ENCODE measurements around the gene IL1A.

The IL1A gene

DNA sequence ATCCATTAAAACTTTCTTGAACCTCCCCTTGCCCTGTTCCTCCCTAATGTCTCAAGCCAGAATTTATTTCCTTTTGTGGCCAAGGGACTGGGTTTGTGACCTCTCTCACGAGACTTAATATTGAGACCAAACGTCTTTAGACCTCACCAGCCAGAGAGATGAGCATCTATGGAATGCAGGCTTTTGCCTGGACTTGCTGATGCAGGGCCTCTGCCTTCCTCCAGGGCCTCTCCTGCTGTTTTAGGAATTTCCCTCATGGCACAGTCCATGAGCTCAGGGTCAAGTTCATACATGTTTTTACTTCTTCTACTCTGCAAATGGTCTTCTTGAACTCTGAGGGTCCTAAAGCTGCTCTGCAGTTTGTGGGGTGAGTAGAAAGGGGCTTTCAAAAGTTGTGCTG lies 30.0 kb upstream of the IL1A start:
- Histone ChIP-seq H3K4me3 (ENCODE audit: low read depth in 1 of 2, low read length in 2 of 2) (no peak overlapping the region), H3K27ac (ENCODE audit: low read length) (no peak overlapping the region), H3K4me1 (ENCODE audit: control insufficient read depth in 1 of 2, insufficient read depth in 2 of 2, low read length in 2 of 2) (peaks cover 9 to 22% of the 10 kb centered on the region in 2 donors), H3K36me3 (ENCODE audit: control insufficient read depth in 1 of 2, insufficient read depth in 2 of 2, low read length in 2 of 2) (no peaks in the 10 kb centered on the region), H3K9me3 (ENCODE audit: control insufficient read depth in 1 of 2, low read length in 2 of 2) (no peaks in the 10 kb centered on the region), H3K27me3 (ENCODE audit: low read depth, low read length) (no peaks in the 10 kb centered on the region)

- no peaks in the 10 kb centered on the region for H3K36me3 ChIP-seq (ENCODE audit: control insufficient read depth in 1 of 2, insufficient read depth in 2 of 2, low read length in 2 of 2)
- no peaks in the 10 kb centered on the region for H3K27me3 ChIP-seq (ENCODE audit: low read depth, low read length)
- peaks cover 9 to 22% of the 10 kb centered on the region in 2 donors for H3K4me1 ChIP-seq (ENCODE audit: control insufficient read depth in 1 of 2, insufficient read depth in 2 of 2, low read length in 2 of 2)
- no peaks in the 10 kb centered on the region for H3K9me3 ChIP-seq (ENCODE audit: control insufficient read depth in 1 of 2, low read length in 2 of 2)
- no peak overlapping the region for H3K27ac ChIP-seq (ENCODE audit: low read length)
- no peak overlapping the region for H3K4me3 ChIP-seq (ENCODE audit: low read depth in 1 of 2, low read length in 2 of 2)
Measured at GRCh38 chr2:112813280-112813966, 29.1 kb upstream of the IL1A start.

- H3K9me3 ChIP-seq (ENCODE audit: control insufficient read depth in 1 of 2, low read length in 2 of 2): peaks cover 0 to under 1% of the 10 kb centered on the region in 2 donors
- no peak overlapping the region for H3K27ac ChIP-seq (ENCODE audit: low read length)
Measured at GRCh38 chr2:112812318-112813267, 28.3 kb upstream of the IL1A start.

GRCh38 chr2:112811841-112812306 lies 27.6 kb upstream of the IL1A start:
- Histone ChIP-seq H3K27ac (ENCODE audit: low read length) (no peak overlapping the region), H3K27me3 (ENCODE audit: low read depth, low read length) (no peaks in the 10 kb centered on the region), H3K9me3 (ENCODE audit: control insufficient read depth in 1 of 2, low read length in 2 of 2) (peaks cover 0 to 6% of the 10 kb centered on the region in 2 donors), H3K36me3 (ENCODE audit: control insufficient read depth in 1 of 2, insufficient read depth in 2 of 2, low read length in 2 of 2) (no peaks in the 10 kb centered on the region), H3K4me1 (ENCODE audit: control insufficient read depth in 1 of 2, insufficient read depth in 2 of 2, low read length in 2 of 2) (peaks cover 9 to 22% of the 10 kb centered on the region in 2 donors), H3K4me3 (ENCODE audit: low read depth in 1 of 2, low read length in 2 of 2) (no peak overlapping the region)

More at GRCh38 chr2:112812318-112813267, 28.3 kb upstream of the IL1A start:
- Histone ChIP-seq H3K27me3 (ENCODE audit: low read depth, low read length) (no peaks in the 10 kb centered on the region), H3K4me1 (ENCODE audit: control insufficient read depth in 1 of 2, insufficient read depth in 2 of 2, low read length in 2 of 2) (peaks cover 9 to 22% of the 10 kb centered on the region in 2 donors), H3K36me3 (ENCODE audit: control insufficient read depth in 1 of 2, insufficient read depth in 2 of 2, low read length in 2 of 2) (no peaks in the 10 kb centered on the region), H3K4me3 (ENCODE audit: low read depth in 1 of 2, low read length in 2 of 2) (no peak overlapping the region)

DNA sequence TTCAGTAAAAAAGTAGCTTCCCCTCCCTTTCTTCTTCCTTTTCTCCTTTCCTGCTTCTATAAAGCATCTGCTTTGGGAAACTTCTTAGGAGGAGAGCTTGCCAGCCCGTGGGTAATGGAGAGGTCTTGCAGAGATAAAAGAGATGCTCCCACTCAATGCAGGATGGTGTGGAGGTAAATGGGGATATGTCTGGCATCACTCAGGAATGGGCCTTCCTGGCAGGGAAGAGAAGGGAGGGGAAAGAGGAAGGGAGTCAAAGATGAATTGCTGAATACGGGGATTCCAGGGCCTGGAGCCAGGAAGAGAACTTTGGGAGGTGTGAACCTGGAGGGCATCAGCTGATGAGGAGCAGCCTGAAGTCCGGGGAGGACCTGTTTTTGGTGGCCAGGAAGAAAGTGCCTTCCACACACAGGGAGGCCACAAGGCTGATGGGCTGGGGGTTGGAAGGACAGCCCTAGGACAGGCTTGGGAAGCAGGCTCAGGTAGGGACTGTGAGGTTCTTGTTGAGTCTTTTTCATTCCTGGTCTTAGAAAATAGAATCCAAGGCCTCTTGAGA lies 27.1 kb upstream of the IL1A start:
- Histone ChIP-seq H3K4me1 (ENCODE audit: control insufficient read depth in 1 of 2, insufficient read depth in 2 of 2, low read length in 2 of 2) (peaks cover 9 to 22% of the 10 kb centered on the region in 2 donors), H3K9me3 (ENCODE audit: control insufficient read depth in 1 of 2, low read length in 2 of 2) (peaks cover 0 to 6% of the 10 kb centered on the region in 2 donors), H3K27me3 (ENCODE audit: low read depth, low read length) (no peaks in the 10 kb centered on the region), H3K4me3 (ENCODE audit: low read depth in 1 of 2, low read length in 2 of 2) (no peak overlapping the region), H3K27ac (ENCODE audit: low read length) (no peak overlapping the region), H3K36me3 (ENCODE audit: control insufficient read depth in 1 of 2, insufficient read depth in 2 of 2, low read length in 2 of 2) (no peaks in the 10 kb centered on the region)

DNA sequence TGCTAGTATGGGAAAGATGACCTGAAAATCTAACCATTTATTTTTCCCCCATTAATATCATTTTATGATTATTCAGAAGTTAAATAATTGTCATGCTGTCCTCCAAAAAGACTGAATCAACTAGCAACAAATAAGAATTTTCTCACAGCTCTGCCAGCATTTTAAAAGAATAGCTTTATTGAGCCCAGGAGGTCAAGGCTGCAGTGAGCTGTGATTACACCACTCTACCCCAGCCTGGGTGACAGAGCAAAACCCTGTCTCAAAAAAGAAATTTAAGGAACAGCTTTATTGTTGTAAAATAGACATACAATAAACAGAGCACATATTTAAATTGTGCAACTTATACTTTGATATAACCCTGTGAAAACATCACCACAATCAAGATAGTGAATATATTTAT lies 24.8 kb upstream of the IL1A start:
- Histone ChIP-seq H3K9me3 (ENCODE audit: control insufficient read depth in 1 of 2, low read length in 2 of 2) (peaks cover 0 to 6% of the 10 kb centered on the region in 2 donors), H3K27me3 (ENCODE audit: low read depth, low read length) (no peaks in the 10 kb centered on the region), H3K4me3 (ENCODE audit: low read depth in 1 of 2, low read length in 2 of 2) (no peak overlapping the region), H3K27ac (ENCODE audit: low read length) (no peak overlapping the region), H3K36me3 (ENCODE audit: control insufficient read depth in 1 of 2, insufficient read depth in 2 of 2, low read length in 2 of 2) (no peaks in the 10 kb centered on the region), H3K4me1 (ENCODE audit: control insufficient read depth in 1 of 2, insufficient read depth in 2 of 2, low read length in 2 of 2) (peaks cover 9 to 22% of the 10 kb centered on the region in 2 donors)

GRCh38 chr2:112807233-112807807 lies 23.0 kb upstream of the IL1A start:
- Histone ChIP-seq H3K27me3 (ENCODE audit: low read depth, low read length) (no peaks in the 10 kb centered on the region), H3K27ac (ENCODE audit: low read length) (no peak overlapping the region), H3K4me3 (ENCODE audit: low read depth in 1 of 2, low read length in 2 of 2) (no peak overlapping the region), H3K9me3 (ENCODE audit: control insufficient read depth in 1 of 2, low read length in 2 of 2) (peaks cover 0 to 6% of the 10 kb centered on the region in 2 donors), H3K4me1 (ENCODE audit: control insufficient read depth in 1 of 2, insufficient read depth in 2 of 2, low read length in 2 of 2) (peaks cover 6 to 12% of the 10 kb centered on the region in 2 donors), H3K36me3 (ENCODE audit: control insufficient read depth in 1 of 2, insufficient read depth in 2 of 2, low read length in 2 of 2) (no peaks in the 10 kb centered on the region)

DNA sequence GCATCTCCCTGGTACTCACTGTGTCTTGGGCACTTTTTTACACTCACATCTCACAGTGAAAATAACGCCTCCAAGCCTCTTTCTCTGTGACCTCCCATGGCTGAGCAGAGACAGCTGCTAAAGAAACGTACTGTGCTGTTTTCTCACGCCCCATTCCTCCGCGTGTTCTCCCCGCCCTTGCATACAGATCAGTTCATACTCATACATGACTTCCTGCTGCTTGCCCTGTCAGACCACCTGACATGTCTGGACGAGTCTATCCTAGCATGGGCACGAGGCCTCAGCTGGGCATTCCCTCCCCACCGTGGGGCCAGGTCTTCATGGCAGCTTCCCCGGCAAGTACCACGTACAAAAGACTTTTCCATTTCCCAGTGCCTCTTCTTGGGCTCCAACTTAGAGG lies 21.2 kb upstream of the IL1A start:
- no peak overlapping the region for H3K27ac ChIP-seq (ENCODE audit: low read length)
- H3K36me3 ChIP-seq (ENCODE audit: control insufficient read depth in 1 of 2, insufficient read depth in 2 of 2, low read length in 2 of 2): no peaks in the 10 kb centered on the region
- no peak overlapping the region for H3K4me3 ChIP-seq (ENCODE audit: low read depth in 1 of 2, low read length in 2 of 2)
- no peaks in the 10 kb centered on the region for H3K27me3 ChIP-seq (ENCODE audit: low read depth, low read length)
- peaks cover 0 to 6% of the 10 kb centered on the region in 2 donors for H3K9me3 ChIP-seq (ENCODE audit: control insufficient read depth in 1 of 2, low read length in 2 of 2)
- H3K4me1 ChIP-seq (ENCODE audit: control insufficient read depth in 1 of 2, insufficient read depth in 2 of 2, low read length in 2 of 2): no peaks in the 10 kb centered on the region

DNA sequence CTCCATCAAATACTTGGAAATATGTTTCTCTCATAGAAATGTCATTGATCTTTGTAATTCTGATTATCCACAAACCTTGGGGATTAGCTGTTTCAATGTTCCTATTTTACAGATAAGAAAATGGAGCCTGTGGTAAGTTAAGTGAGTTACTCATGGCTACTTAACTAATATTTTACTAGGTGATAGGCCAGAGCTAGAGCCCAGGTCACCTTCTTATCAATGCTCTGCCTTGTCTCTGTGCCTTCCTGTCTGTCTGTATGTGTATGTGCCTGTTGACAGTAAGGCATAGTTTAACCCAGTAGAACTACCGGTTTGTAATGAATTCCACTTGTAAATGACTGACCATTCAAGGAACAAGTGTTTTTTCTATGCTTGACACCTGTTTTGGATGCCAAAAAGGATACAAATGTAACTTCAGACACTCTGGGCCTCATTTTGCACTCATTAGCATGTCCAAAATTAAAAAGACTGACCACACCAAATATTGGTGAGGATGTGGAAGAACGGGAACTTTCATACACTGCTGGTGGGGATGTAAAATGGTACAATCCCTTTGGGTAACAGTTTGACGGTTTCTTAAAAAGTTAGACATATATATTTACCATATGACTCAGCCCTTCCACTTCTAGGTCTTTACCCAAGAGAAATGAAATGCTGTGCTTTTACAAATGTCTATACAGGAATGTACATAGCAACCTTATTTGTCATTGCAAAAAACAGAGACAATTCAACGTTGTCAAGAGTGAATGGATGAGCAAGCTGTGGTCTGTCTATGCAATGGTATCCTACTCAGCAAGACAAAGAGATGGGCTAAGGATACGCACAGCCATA lies 19.6 kb upstream of the IL1A start:
- H3K9me3 ChIP-seq (ENCODE audit: control insufficient read depth in 1 of 2, low read length in 2 of 2): peaks cover 0 to 6% of the 10 kb centered on the region in 2 donors
- no peak overlapping the region for H3K27ac ChIP-seq (ENCODE audit: low read length)
- no peaks in the 10 kb centered on the region for H3K27me3 ChIP-seq (ENCODE audit: low read depth, low read length)
- no peaks in the 10 kb centered on the region for H3K36me3 ChIP-seq (ENCODE audit: control insufficient read depth in 1 of 2, insufficient read depth in 2 of 2, low read length in 2 of 2)
- H3K4me1 ChIP-seq (ENCODE audit: control insufficient read depth in 1 of 2, insufficient read depth in 2 of 2, low read length in 2 of 2): no peaks in the 10 kb centered on the region
- H3K4me3 ChIP-seq (ENCODE audit: low read depth in 1 of 2, low read length in 2 of 2): no peak overlapping the region

GRCh38 chr2:112800881-112801583 lies 16.7 kb upstream of the IL1A start:
- Histone ChIP-seq H3K4me1 (ENCODE audit: control insufficient read depth in 1 of 2, insufficient read depth in 2 of 2, low read length in 2 of 2) (no peaks in the 10 kb centered on the region), H3K4me3 (ENCODE audit: low read depth in 1 of 2, low read length in 2 of 2) (no peak overlapping the region), H3K9me3 (ENCODE audit: control insufficient read depth in 1 of 2, low read length in 2 of 2) (no peaks in the 10 kb centered on the region), H3K36me3 (ENCODE audit: control insufficient read depth in 1 of 2, insufficient read depth in 2 of 2, low read length in 2 of 2) (no peaks in the 10 kb centered on the region), H3K27me3 (ENCODE audit: low read depth, low read length) (no peaks in the 10 kb centered on the region), H3K27ac (ENCODE audit: low read length) (no peak overlapping the region)
